ENCODE data around the gene COL6A5.

The COL6A5 gene

GRCh38 chr3:130516645-130517512 lies 171.4 kb downstream of the COL6A5 start, which contains the start of gene COL6A6:
TSS of gene COL6A6 (plus strand) at chr3:130517177. CDS start at chr3:130560365, 43,188 bp downstream.
- DNase-seq (ENCODE audit: low read depth) = no peak

GRCh38 chr3:130517602-130518001 lies 172.1 kb downstream of the COL6A5 start:
- DNase-seq (ENCODE audit: low read depth) = no peak

DNA sequence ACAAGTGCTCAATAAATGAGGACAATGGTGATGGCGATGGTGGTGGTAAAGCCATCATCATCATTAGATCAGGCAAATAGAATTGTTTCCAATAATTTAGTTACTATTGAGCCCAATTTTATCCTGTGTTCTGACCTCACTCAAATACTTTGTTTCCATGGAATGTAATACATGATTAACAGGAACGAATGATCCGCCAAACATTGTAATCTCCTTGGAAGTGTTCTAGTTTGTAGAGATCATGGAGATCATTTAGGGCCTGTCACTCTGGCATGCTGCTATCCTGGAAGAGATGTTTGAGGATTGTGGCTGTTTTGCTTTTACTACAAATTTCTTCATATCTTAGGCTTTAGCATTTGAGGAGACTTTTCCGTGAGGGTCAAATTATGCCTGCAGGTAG lies 174.3 kb downstream of the COL6A5 start:
- no peak for DNase-seq (ENCODE audit: low read depth)

- no peak for DNase-seq (ENCODE audit: low read depth)
These were observed 176.9 kb downstream of the COL6A5 start for GRCh38 chr3:130522399-130522798.

GRCh38 chr3:130527426-130527825 lies 182.0 kb downstream of the COL6A5 start:
- DNase-seq (ENCODE audit: low read depth) = no peak

- no peak for DNase-seq (ENCODE audit: low read depth)
These were observed 182.6 kb downstream of the COL6A5 start for GRCh38 chr3:130528120-130528519.

DNA sequence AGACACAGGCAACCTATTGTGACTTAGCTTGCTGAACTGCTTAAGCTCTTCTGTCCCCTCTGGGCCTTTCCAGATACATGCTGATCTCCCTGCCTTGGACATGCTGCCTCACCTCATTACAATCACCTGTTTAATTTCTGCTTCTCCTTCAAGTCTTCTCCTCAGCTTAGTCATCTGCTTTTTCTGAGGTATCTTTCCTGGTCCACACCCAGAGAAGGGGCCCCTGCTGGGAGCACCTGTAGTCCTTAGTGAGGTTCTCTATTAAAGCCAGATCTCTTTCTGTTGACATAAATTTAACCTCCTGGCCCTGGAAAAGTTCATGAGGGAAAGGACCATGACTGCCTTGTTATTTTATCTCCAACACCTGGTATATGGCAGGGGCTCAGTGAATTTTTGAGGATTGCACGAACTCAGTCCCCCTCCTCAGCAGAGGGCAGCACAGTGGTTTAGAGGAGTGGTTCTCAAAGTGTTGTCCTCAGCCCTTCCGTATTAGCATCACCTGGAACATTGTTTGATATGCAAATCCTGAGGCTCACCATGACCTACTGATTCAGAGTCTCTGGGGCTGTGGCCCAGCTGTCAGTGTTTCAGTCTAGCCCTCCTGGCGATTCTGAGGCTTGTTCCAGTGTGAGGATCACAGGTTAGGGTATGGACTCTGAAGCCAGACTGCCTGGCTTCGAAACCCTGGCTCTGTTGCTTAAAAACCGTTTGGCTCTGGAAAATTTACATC lies 184.2 kb downstream of the COL6A5 start:
- no peak for DNase-seq (ENCODE audit: low read depth)

- DNase-seq (ENCODE audit: low read depth) = no peak
These were observed 187.8 kb downstream of the COL6A5 start for GRCh38 chr3:130533247-130533646.
